Liver (tissue), 3 donors: ENCODE measurements around the gene ICAM4.

Source experiments
- EGR1 ChIP-seq, 2 donors: IDR thresholded peaks; 2 replicates each; pipeline ENCODE4 v1.6.1; 2016 to 2018; ENCODE audit warnings: antibody characterized with exemption in 2 of 2, low read depth in 2 of 2
- FOXA2 ChIP-seq: IDR thresholded peaks from 2 replicates; pipeline ENCODE4 v1.6.1; 2016; ENCODE audit warnings: antibody characterized with exemption
- GABPA ChIP-seq, 2 donors: IDR thresholded peaks in 1 of 2; conservative IDR thresholded peaks in 1 of 2; 2 replicates each; pipeline ENCODE4 v1.6.1; 2016; ENCODE audit warnings: antibody characterized with exemption in 2 of 2, mild to moderate bottlenecking in 1 of 2, moderate library complexity in 1 of 2
- JUND ChIP-seq, 2 donors: IDR thresholded peaks; 2 replicates each; pipeline ENCODE4 v1.6.1; 2016; ENCODE audit warnings: antibody characterized with exemption in 2 of 2
- RAD21 ChIP-seq, 2 donors: IDR thresholded peaks; 2 replicates each; pipeline ENCODE4 v1.6.1; 2016; ENCODE audit warnings: antibody characterized with exemption in 2 of 2, mild to moderate bottlenecking in 2 of 2
- RXRA ChIP-seq, 2 donors: IDR thresholded peaks; 2 replicates each; pipeline ENCODE4 v1.6.1; 2017 to 2018; ENCODE audit warnings: antibody characterized with exemption in 2 of 2, mild to moderate bottlenecking in 1 of 2
- SP1 ChIP-seq: IDR thresholded peaks from 2 replicates; pipeline ENCODE4 v1.6.1; 2018; ENCODE audit warnings: antibody characterized with exemption, mild to moderate bottlenecking
- TAF1 ChIP-seq: conservative IDR thresholded peaks from 2 replicates; pipeline ENCODE4 v1.6.1; 2016; ENCODE audit warnings: antibody characterized with exemption, mild to moderate bottlenecking
- YY1 ChIP-seq: IDR thresholded peaks from 2 replicates; pipeline ENCODE4 v1.6.1; 2016; ENCODE audit warnings: antibody characterized with exemption, mild to moderate bottlenecking
- TF ChIP-seq, protein P1 (sequence below): fragments of 150-350 bp; IDR thresholded peaks from 2 replicates; pipeline ENCODE4 v1.5.1; 2017; ENCODE audit warnings: improper control_type of control experiment, low read depth, low read length; ENCODE audit not compliant: missing input control
- TF ChIP-seq, protein P2 (sequence below): IDR thresholded peaks from 2 replicates; pipeline ENCODE4 v1.6.1; 2016; ENCODE audit warnings: antibody characterized with exemption
- TF ChIP-seq, protein P3 (sequence below): IDR thresholded peaks from 2 replicates; pipeline ENCODE4 v1.6.1; 2016; ENCODE audit warnings: antibody characterized with exemption
- TF ChIP-seq, protein P4 (sequence below): IDR thresholded peaks from 2 replicates; pipeline ENCODE4 v1.6.1; 2016; ENCODE audit warnings: antibody characterized with exemption, mild to moderate bottlenecking
- donor health status: healthy.
- donor health status: healthy.

DNA sequence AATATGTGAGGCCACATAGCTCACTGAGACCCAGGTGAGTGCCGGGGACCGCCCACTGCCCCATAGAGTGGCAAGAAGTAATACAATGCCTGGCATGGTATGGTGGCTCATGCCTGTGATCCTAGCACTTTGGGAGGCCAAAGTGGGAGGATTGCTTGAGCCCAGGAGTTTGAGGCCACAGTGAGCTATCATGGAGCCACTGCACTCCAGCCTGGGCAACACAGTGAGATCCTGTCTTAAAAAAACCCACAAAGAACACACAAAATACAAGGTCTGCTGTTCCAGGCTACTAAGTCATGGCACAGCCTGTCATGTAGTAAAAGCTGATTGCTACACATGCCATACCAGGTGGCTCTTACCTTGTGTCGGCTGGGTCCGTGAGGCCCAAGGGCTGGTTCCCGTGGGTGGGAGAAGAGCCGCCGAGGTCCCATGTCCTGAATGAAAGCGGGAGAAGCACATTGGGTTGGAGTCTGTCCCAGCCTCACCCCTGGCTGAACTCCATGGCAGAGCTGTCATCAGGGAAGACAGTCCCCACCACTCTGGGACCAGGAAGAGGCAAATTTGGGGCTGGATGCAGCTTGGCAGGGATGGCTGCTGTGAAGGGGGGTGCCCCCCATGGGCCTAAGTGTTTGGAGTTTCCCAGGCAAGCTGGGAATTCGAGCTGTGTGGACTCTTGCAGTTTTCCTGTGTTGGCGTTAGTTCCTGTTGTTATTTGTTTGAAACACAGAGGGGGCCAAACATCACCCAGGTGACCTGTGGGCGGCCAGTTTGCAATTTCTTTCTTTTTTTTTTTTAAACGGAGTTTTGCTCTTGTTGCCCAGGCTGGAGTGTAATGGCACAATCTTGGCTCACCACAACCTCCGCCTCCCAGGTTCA lies 32.3 kb downstream of the ICAM4 start:
- TF ChIP-seq, protein P1, sequence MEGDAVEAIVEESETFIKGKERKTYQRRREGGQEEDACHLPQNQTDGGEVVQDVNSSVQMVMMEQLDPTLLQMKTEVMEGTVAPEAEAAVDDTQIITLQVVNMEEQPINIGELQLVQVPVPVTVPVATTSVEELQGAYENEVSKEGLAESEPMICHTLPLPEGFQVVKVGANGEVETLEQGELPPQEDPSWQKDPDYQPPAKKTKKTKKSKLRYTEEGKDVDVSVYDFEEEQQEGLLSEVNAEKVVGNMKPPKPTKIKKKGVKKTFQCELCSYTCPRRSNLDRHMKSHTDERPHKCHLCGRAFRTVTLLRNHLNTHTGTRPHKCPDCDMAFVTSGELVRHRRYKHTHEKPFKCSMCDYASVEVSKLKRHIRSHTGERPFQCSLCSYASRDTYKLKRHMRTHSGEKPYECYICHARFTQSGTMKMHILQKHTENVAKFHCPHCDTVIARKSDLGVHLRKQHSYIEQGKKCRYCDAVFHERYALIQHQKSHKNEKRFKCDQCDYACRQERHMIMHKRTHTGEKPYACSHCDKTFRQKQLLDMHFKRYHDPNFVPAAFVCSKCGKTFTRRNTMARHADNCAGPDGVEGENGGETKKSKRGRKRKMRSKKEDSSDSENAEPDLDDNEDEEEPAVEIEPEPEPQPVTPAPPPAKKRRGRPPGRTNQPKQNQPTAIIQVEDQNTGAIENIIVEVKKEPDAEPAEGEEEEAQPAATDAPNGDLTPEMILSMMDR, result no peak
- TF ChIP-seq EGR1 (IDR thresholded peaks at IDR 0.05; ENCODE audit: low read depth in 2 of 2) (no peak), YY1 (no peak), SP1 (no peak), JUND (IDR thresholded peaks at IDR 0.05) (no peak), RXRA (IDR thresholded peaks at IDR 0.05) (no peak), TAF1 (no peak), RAD21 (IDR thresholded peaks at IDR 0.05) (no peak), GABPA (IDR thresholded peaks at IDR 0.05 in 1 of 2, conservative IDR thresholded peaks at IDR 0.05 in 1 of 2) (no peak), FOXA2 (no peak)
- TF ChIP-seq, protein P2, sequence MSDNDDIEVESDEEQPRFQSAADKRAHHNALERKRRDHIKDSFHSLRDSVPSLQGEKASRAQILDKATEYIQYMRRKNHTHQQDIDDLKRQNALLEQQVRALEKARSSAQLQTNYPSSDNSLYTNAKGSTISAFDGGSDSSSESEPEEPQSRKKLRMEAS, result no peak
- TF ChIP-seq, protein P3, sequence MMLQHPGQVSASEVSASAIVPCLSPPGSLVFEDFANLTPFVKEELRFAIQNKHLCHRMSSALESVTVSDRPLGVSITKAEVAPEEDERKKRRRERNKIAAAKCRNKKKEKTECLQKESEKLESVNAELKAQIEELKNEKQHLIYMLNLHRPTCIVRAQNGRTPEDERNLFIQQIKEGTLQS, result no peak
- TF ChIP-seq, protein P4, sequence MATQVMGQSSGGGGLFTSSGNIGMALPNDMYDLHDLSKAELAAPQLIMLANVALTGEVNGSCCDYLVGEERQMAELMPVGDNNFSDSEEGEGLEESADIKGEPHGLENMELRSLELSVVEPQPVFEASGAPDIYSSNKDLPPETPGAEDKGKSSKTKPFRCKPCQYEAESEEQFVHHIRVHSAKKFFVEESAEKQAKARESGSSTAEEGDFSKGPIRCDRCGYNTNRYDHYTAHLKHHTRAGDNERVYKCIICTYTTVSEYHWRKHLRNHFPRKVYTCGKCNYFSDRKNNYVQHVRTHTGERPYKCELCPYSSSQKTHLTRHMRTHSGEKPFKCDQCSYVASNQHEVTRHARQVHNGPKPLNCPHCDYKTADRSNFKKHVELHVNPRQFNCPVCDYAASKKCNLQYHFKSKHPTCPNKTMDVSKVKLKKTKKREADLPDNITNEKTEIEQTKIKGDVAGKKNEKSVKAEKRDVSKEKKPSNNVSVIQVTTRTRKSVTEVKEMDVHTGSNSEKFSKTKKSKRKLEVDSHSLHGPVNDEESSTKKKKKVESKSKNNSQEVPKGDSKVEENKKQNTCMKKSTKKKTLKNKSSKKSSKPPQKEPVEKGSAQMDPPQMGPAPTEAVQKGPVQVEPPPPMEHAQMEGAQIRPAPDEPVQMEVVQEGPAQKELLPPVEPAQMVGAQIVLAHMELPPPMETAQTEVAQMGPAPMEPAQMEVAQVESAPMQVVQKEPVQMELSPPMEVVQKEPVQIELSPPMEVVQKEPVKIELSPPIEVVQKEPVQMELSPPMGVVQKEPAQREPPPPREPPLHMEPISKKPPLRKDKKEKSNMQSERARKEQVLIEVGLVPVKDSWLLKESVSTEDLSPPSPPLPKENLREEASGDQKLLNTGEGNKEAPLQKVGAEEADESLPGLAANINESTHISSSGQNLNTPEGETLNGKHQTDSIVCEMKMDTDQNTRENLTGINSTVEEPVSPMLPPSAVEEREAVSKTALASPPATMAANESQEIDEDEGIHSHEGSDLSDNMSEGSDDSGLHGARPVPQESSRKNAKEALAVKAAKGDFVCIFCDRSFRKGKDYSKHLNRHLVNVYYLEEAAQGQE, result no peak
